RWPE2 (cell line): Measurements from ENCODE around the gene NRP2.

ENCODE experiments used
- ATAC-seq: fragments of 200-7000 bp; cut with Tn5 transposase; 3 replicates; pipeline ENCODE4 v1.9.1; 2021; ENCODE audit warnings: low read depth
- DNase-seq: peaks from one replicate; pipeline ENCODE4 v3.0.0-alpha.2; 2020; ENCODE audit warnings: low spot score
- H3K27ac ChIP-seq: fragments of 450-650 bp; 2 replicates; pipeline ENCODE4 v1.5.1; 2017; ENCODE audit warnings: mild to moderate bottlenecking; ENCODE audit not compliant: poor library complexity, severe bottlenecking
- H3K27me3 ChIP-seq: fragments of 250-450 bp; sonication (Bioruptor Pico); 2 replicates; pipeline ENCODE4 v1.5.1; 2021; ENCODE audit warnings: mild to moderate bottlenecking, moderate library complexity; ENCODE audit not compliant: insufficient read depth, poor library complexity, severe bottlenecking
- H3K36me3 ChIP-seq: fragments of 250-450 bp; sonication (Bioruptor Pico); 2 replicates; pipeline ENCODE4 v1.5.1; 2020; ENCODE audit warnings: low read depth, mild to moderate bottlenecking, moderate library complexity
- H3K4me1 ChIP-seq: fragments of 250-450 bp; sonication (Bioruptor Pico); 2 replicates; pipeline ENCODE4 v1.5.1; 2021; ENCODE audit warnings: mild to moderate bottlenecking, moderate library complexity; ENCODE audit not compliant: insufficient read depth, poor library complexity, severe bottlenecking
- H3K4me3 ChIP-seq: fragments of 250-450 bp; sonication (Bioruptor Pico); 2 replicates; pipeline ENCODE4 v1.5.1; 2021; ENCODE audit warnings: mild to moderate bottlenecking, moderate library complexity; ENCODE audit not compliant: severe bottlenecking
- H3K9me3 ChIP-seq: fragments of 250-450 bp; sonication (Bioruptor Pico); 2 replicates; pipeline ENCODE4 v1.5.1; 2021; ENCODE audit warnings: mild to moderate bottlenecking, moderate library complexity; ENCODE audit not compliant: severe bottlenecking
- CTCF ChIP-seq: fragments of 450-650 bp; IDR thresholded peaks from one replicate; pipeline ENCODE4 v1.5.1; 2017; ENCODE audit warnings: mild to moderate bottlenecking, moderate library complexity; ENCODE audit not compliant: poor library complexity, severe bottlenecking

Gene NRP2

GRCh38 chr2:205733648-205734047 lies 51.3 kb downstream of the NRP2 start:
- Histone ChIP-seq H3K4me3 (no peak overlapping the region), H3K27me3 (no peaks in the 10 kb centered on the region), H3K36me3 (peaks cover 5% of the 10 kb centered on the region; the same call in 1 of the 2 replicates), H3K27ac (no peak overlapping the region), H3K9me3 (no peaks in the 10 kb centered on the region), H3K4me1 (peaks cover 5% of the 10 kb centered on the region)
- no peak for TF ChIP-seq CTCF
- DNase-seq (no peak), ATAC-seq (no peak)

GRCh38 chr2:205734436-205735037 lies 52.2 kb downstream of the NRP2 start:
- Histone ChIP-seq H3K27ac (peak overlapping the region; percentile 19), H3K4me1 (peaks cover 5% of the 10 kb centered on the region), H3K4me3 (no peak overlapping the region), H3K9me3 (no peaks in the 10 kb centered on the region), H3K27me3 (no peaks in the 10 kb centered on the region), H3K36me3 (peaks cover 5% of the 10 kb centered on the region; the same call in 1 of the 2 replicates)
- peak; percentile 79 for ATAC-seq
- TF ChIP-seq CTCF, result no peak
- no peak for DNase-seq

GRCh38 chr2:205738117-205738968 lies 56.0 kb downstream of the NRP2 start:
- no peak for ATAC-seq
- Histone ChIP-seq H3K4me3 (no peak overlapping the region), H3K9me3 (no peaks in the 10 kb centered on the region), H3K27ac (no peak overlapping the region), H3K4me1 (peaks cover 5% of the 10 kb centered on the region), H3K36me3 (peaks cover 16% of the 10 kb centered on the region), H3K27me3 (no peaks in the 10 kb centered on the region)
- no peak for DNase-seq
- no peak for TF ChIP-seq CTCF

GRCh38 chr2:205739620-205740019 lies 57.3 kb downstream of the NRP2 start:
- no peak for TF ChIP-seq CTCF
- ATAC-seq (no peak), DNase-seq (no peak)
- no peaks in the 10 kb centered on the region for H3K9me3 ChIP-seq
- H3K27ac ChIP-seq, result no peak overlapping the region
- no peak overlapping the region for H3K4me3 ChIP-seq
- no peaks in the 10 kb centered on the region for H3K27me3 ChIP-seq
- H3K4me1 ChIP-seq, result peaks cover 2% of the 10 kb centered on the region
- H3K36me3 ChIP-seq, result peaks cover 18% of the 10 kb centered on the region

- no peaks in the 10 kb centered on the region for H3K4me1 ChIP-seq
These were observed 58.1 kb downstream of the NRP2 start for GRCh38 chr2:205740381-205740780.

More at GRCh38 chr2:205740381-205740780, 58.1 kb downstream of the NRP2 start:
- no peaks in the 10 kb centered on the region for H3K9me3 ChIP-seq
- H3K36me3 ChIP-seq, result peaks cover 15% of the 10 kb centered on the region
- no peaks in the 10 kb centered on the region for H3K27me3 ChIP-seq
- H3K27ac ChIP-seq, result no peak overlapping the region
- H3K4me3 ChIP-seq, result no peak overlapping the region
- no peak for ATAC-seq
- TF ChIP-seq CTCF, result no peak
- DNase-seq, result no peak
